ENCODE measurements around the gene PANX1.

The PANX1 gene

DNA sequence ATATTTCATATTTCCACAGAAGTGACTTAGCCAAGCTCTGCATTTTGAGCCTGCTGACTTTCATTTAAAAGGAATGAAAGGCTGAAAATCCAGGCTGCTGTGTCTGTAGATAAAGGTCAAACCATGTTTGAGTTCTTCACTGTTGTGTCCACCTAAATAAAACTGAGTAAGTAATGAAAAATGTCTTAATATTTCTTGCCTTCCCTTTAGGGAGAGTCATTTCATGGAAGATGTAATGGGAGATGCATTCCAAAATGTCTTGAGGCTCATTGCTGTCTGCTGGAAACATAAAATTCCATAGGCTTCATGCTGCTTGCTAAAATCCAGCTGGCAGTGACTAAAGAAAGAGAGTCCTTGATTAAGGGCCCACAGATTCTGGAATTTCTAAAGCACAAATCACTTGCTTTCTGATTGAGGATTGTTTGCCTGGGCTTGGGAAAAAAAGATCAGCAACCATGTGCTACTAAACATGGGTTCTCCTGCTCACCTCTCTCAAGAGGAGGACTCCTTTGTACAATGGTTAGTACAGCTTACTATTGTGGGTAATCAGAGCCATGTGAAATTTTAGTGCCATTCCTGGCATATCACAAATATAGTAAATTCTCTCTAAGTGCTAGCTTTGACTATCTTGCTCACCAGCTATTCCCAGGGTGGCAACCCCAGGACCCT, 56.9 kb downstream of the PANX1 start:
- DNase-seq (ENCODE audit: low spot score), result no peak

DNA sequence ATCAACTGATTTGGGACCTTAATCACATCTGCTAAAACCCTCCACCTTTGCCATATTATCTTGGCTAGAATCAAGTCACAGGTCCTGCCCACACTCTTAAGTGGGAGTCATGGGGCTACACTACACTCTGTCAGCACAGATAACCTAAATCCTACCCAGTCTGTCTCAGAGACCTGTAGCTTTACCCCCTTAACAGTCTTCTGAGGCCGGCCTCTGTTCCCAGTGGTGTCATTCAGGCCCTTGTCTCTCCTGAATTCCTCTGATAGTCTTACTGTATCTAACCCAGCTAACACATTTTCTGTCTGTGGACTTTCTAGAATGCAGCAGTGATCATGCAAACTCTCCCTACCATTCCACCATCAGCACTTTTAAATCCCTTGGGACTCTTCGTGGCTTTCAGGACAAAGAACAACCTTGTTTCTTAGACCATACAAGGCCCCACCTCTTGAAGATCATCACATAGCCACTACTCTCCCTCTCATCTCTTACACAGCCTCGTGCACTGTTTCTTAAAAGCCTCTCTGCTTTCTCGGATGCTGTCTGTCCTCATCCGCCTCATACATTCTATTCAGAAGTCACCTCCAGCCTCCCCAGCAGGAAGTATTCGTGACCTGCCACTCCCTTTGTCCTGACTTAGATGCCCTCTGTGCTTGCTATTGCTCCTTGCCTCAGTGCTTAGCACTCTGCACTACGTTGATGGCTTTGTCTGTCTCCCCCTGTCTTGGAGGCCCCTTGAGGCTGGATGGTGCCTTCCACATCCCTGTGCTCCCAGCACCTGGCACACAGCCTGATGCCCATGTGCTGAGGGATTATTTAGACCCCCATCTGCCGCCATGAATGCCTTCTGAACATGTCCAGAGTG, 57.9 kb downstream of the PANX1 start:
- DNase-seq (ENCODE audit: low spot score), result no peak

DNA sequence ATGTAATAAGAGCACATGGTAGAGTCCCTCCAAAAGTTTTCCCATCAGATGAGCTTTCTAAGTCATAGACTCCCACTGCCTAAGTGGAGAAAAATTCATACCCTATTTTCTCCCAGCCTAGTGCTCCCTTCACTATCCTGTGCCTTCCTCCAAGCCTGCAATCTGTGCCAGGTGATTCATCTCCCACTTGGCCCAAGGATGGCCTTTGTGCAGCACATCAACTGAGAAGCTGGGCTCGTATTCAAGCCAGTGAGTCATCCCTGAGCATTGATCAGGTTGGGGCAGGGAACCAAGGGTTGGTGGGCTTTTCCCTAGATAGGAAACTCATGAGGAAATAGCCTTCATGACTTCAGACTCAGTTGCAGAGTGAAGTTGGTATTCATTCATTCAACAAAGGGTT, 64.6 kb downstream of the PANX1 start:
- DNase-seq (ENCODE audit: low spot score), result no peak

DNA sequence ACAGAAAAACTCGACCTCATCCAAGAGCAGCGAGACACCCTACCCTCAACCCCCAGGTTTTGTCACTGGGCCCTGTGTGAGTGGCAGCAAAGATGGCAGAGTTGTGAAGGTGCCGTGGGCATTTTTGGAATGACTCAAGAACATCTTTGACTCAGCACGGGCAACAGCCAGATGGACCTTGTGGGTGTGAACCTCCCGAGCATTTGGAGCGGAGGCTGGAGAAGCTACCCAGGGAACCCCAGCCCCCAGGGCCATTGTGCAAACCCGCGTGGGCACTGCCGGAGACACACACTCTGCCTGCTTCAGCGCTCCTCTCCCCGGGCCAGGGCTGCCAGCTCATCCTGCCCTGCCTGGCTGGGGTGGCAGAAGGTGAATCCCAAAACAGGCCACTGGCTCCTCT, 66.1 kb downstream of the PANX1 start:
- DNase-seq (ENCODE audit: low spot score), result no peak

DNA sequence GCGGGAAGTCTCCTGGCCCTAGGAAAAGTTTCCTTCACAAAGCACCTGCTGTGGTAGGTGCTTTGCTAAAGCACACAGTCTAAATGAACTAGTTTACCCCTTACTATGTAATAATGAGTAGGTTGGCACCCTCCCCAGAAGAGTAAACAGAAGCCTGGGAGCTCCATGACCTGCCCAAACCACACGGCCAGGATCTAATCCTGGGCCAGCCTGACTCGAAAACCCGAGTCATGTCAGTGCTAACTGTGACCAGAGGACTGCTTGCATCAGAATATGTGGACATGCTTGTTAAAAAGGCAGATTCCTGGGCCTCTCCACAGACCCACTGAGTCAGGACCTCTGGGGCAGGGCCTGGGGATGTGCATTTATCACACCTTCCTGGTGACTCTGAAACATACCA, 67.7 kb downstream of the PANX1 start:
- no peak for DNase-seq (ENCODE audit: low spot score)

DNA sequence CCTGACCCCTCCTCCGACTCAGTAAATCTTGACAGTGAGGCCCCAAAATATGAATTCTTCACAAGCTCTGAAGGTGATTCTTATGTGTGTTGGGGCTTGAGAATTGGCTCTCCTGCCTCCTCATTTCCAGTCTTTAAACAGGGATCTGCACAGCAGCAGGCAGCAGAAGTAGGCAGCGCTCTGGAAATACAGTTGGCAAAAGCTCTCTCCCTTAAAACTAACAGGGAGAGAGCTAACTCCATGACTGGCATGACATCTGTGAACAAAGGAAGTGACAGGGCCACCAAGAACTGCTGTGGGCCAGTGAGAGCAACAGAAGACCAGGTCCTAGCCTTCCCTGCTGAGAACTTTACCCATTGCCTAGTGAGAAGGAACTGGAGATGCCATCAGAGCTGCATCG, 70.1 kb downstream of the PANX1 start:
- no peak for DNase-seq (ENCODE audit: low spot score)

DNA sequence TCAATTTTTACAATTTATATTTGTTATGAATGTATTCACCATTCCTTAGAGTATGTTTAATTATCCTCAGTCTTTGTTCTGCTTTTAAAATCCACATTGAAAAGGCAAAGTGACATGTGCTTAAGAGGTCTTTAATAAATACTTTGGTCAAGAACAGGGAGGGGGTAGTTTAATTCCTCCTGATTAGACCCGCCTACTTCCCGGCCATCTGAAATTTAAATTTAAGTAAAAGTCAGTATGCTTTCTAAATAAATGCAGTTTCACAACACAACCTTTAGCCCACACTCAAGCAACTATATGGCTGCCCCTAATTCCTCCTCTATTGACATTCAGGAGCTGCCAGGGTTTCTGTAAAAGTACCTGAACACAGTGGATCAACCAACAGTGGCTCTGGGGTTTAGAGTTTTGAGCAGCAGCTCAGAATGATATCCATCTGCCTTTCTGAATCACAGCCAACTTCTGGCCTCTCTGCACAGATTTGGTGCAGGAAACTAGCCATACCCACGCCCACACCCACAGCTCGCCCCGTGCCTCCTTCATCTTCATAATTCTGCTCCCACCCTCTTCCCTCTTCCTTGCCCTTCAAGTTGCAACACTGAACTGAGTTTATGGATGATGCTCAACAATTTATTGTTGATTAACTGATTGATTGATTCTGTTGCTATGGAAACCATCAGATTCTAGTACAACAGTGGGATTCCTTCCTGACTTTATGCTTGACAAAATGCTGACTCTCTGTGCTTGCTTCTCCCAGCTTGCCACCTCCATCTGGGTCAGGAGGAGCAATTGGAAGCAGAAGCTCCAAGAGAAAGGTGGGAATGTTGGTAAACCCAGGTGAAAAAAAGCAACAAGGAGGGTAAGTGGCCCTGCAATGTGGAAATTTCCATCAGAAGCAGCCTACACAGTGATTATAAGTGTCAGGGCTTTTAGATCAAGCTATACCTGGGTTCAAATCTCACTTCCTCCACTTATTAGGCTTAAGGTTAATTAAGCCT, 70.8 kb downstream of the PANX1 start:
- DNase-seq (ENCODE audit: low spot score), result no peak

DNA sequence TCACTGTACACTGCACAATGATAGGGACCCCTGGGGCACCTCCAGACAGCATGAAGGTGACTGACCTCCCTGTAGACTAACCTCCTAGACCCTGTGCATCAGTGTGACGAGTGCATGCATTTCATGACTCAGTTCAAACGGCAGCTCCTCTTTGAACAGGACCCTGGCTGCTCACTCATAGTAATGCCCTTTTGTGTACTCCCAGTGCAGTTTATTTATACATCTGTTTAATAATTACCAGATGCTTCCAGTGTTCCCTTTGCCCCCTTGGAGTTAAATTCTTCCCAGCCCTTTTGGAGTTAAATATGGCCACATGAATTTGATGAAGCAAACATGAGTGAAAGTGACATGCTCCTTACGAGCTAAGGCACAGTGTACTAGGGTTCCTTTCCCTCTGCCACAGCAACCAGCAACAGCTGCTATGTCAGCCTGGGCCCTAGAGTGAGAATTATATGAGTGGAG, 72.4 kb downstream of the PANX1 start:
- DNase-seq (ENCODE audit: low spot score), result no peak

DNA sequence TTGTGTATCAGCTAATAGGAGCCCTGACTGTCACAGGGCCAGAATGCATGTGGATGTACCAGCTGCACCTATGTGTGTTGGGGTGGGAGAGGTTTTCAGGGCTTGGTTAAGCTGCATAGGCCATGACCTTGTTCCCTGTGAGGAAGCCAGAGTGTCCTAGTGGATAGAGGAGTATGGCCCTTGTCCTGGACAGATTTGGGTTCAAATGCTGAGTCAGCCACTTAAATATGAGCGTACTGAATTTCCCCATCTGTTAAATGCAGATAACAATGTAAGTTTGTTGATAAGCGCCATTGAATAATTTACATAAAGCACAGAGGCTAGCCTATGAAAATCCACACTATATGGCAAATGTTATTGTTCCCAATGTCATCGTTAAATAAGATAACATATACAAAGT, 74.4 kb downstream of the PANX1 start:
- no peak for DNase-seq (ENCODE audit: low spot score)

DNA sequence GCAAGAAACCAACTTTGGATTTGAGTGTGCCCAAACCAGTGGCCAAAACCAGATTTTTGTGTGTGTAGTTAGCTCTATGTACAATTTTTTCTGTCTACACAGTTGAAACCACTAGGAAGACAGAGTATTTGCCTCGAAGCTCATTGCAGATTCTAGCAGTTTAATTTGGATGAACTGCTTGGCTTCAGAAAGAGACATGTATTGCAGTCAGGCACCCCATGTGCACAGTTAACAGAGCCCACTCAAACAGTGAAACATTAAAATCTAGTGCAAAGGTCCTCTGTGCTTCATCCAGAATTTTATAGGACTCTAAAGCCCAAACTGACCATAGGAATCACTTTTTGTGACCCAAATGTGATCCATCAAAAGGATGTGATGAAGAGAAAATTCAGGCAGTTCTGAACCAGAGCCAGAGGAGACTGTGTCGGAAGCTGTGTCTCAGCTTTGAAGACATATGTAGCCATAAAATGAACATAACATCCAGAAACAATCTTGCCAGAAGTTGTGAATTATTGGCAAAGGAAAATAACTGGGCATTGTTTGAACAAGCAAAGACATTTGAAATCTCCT, 82.7 kb downstream of the PANX1 start:
- no peak for DNase-seq (ENCODE audit: low spot score)

DNA sequence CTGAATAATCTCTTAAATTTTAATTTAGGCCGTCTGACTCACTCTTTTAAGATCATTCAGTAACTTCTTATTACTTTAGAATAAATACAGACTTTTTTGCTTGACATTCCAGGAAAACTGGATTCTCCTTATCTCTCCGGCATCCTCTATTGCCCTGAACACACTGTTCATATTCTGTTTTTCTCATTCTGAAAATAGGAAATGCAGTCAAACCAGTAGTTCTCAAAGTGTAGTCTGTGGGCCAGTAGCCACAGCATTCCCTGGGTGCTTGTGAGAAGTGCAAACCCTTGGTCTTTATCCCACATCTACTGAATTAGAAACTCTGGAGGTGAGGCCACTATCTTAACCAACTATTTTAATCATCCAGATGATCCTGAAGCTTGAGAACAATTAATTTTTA, 84.3 kb downstream of the PANX1 start:
- no peak for DNase-seq (ENCODE audit: low spot score)

DNA sequence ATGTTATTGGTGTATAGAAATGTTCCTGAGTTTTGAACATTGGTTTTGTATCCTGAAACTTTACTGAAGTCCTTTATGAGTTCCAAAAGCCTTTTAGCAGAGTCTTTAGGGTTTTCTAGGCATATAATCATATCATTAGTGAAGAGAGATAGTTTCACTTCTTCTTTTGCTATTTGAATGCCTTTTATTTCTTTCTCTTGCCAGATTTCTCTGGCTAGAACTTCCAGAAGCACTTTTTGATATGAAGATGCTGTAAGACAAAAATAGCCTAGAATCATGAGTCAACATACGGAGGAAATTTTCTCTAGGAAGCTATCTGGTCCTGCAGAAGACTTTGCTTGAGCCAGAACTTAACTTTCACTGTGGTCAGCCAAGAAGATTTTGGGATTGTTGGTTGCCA, 89.1 kb downstream of the PANX1 start:
- no peak for DNase-seq (ENCODE audit: low spot score)

DNA sequence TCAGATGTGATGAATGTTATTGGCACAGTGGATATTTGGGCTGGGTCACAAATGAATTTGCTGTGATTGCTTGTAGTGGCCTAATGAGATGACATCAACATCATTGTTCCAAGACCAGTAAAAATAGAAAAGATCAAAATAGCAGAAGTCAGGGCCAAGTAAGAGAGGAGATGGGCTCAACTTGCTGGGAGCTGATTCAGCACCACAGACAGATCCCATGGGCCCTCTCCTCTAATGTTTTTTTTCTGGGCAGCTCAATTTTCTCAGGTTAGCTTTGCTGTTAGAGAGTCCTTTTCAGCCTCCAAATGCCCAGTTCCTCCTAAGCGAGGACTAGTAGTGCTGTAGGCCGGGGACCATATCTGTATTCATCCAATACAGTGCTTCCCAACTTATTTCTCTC, 89.7 kb downstream of the PANX1 start:
- peak; percentile 44 for DNase-seq (ENCODE audit: low spot score)

DNA sequence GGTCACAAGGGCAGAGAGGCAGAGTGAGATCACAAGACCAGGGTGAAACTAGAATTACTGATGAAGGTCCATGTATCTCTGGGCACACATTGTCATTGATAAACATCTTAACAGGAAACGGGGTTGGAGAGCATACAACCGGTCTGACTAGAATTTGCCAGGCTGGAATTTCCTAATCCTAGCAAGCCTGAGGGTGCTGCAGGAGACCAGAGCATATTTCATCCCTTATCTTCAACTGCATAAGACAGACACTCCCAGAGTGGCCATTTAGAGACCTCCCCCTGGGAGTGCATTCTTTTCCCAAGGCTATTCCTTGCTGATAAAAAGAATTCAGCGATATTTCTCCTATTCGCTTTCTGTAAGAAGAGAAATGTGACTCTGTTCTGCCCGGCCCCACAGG, 91.1 kb downstream of the PANX1 start:
- no peak for DNase-seq (ENCODE audit: low spot score)

DNA sequence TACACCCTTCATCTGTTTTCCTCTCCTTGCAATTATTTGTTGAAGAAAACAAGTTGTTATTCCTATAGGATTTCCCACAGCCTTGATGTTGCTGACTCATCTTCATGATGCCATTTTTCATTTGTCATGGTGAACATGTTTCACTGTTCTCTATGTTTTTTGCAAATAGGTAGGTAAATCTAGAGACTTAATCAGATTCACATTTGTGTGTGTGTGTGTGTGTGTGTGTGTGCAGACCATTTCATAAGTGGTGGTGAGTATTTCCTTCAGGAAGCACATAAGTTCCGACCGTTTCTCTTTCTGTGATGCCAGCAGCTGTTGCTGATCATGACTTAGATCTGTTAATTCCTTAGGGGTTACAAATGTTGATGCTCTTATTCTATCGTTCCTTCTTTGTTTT, 95.4 kb downstream of the PANX1 start:
- no peak for DNase-seq (ENCODE audit: low spot score)

Measured in iPS-NIHi11 (cell line).